Stimulated activated CD4-positive, alpha-beta T cell treated with anti-CD3 and anti-CD28 coated beads, Interleukin-15, amount 100 ng/mL, for 1 hour (primary cell): ENCODE results near the gene TSPAN3.

ENCODE experiments used
- DNase-seq, 2 donors: peaks; one replicate each; pipeline ENCODE4 v3.0.0-alpha.2; 2020; ENCODE audit warnings: low read depth in 1 of 2, low spot score in 1 of 2

Gene TSPAN3

DNA sequence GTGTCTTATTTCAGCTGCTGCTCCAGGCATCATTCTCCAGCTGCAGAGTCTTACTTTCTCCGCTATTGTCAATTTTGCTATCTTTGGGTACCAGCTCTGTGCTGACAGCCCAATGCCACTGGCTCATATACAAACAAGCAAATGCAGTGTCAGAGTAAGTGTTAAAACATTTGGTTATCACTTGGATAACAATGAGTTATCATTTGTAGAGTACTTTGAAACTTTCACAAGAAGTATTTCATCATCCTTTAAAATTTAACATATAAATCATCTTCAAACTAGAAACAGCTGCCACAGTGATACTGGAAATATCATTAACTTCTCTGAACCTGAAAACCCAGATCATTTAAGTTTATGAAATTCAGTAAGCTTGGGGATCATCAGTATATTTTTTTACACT, 13.8 kb downstream of the TSPAN3 start:
- DNase-seq, result no peak

DNA sequence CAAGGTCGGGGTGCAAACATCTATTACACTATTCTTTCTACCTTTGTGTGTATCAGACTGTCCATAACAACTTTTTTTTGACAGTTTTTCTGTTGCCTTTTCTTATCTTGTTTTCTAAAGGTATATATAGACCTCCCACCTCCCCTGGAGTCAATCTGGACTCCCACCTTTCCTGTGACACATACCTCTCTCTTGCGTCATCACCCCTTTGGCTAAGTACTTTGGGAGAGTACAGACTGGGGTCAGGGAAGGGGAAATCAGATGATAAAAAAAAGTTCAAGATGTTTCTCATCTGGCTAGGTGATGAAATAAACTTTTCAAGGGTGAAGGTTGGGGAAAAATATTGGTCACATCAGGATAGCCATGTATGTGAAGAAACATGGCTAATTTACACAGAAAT, 17.2 kb downstream of the TSPAN3 start:
- DNase-seq, result no peak

DNA sequence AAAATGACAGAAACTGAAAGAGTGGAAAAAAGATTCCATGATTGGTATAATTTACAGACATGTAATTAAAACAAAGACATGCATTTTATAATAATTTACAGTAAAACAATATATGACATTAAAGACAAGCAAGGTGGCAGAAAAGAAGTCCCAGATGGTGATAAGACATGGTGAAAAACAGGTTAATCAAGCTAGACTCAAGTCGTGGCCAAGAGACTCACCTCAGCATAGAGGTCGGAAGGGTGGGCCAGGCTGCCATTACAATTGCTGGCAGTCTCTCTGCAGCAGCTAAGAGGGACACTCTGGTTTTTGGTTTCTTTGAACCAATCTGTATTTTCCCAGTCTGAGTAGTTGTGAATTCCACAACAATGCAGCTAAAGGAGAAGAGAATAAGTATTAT, 18.4 kb downstream of the TSPAN3 start:
- no peak for DNase-seq

DNA sequence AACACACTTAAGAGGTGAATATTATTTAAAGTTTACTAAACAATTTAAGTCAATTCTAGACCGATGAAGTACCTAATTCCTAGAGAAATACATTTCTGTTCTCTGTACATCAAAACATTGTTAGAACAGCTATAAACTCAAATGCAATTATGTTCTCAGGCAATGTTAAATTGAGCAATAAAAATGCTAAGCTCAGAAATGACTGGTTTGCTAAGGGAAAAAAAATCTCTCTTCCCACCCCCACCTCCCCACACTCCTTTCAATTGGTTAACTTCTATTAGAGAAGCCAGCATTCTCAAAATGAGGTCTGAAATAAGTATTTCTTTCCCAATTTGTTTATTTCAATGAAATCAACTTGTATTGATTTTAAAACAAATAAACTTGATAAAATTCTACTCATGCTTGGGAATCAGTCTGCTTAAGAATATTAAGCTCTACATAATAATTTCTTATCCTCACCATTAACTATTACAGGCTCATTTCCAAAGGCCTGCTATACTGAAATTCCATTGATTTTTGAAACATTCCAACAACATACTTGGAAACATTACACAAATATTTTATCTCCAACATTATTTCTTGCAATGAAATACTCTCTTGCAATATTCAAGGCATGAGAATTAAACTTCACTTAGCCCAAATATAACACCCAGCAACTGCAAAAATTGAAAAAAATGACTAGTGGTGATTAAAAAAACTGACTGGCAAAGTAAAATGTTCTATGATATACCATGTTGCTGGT, 22.6 kb downstream of the TSPAN3 start:
- no peak for DNase-seq

DNA sequence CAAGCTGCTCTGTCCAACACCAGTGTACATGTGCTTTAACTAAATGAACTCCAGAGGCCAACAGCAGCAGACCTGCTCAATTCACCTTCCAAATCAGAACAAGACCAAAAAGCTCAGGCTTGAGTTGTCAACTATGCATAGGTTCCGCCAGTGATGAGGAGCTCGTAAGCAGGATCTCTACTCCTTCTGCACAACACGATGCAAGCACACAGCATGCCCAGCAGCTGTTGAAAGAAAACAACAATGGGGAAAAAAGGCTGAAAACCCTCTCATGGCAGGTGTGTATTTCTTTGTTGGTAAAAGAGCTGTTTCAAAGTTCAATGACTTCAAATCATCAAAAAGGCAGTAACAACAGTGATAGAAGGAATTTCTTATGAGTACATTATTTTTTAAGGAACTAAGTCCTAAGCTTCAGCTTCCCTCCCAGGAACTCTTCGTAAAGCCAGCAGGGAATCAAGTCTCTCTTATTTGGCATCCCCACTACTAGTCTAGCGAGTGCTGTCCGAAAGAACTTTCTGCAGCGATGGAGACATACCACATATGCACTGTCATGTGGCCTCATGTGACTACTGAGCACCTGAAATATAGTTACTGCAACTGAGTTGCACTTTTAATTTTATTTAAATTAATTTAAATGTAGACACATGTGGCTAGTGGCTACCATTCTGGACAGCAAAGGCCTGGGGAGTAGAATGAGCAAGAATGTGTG, 24.1 kb downstream of the TSPAN3 start:
- DNase-seq, result no peak

DNA sequence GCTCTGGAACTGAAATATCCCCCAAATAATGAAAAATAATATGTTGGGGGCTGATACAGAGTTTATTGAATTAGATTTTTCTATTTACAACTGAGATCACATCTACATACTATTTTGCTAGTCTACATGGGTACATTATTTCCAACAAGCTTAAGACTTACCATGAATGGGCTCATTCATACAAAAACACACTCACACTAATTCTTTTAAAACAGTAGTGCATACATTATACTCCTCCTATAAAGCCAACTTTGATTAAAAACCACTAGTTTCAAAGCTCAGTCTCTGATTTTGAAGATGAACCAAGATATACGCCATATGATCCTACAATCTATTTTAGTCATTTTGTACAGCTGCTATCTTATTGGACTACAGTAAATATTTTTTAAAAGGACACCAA, 24.9 kb downstream of the TSPAN3 start:
- DNase-seq, result no peak

DNA sequence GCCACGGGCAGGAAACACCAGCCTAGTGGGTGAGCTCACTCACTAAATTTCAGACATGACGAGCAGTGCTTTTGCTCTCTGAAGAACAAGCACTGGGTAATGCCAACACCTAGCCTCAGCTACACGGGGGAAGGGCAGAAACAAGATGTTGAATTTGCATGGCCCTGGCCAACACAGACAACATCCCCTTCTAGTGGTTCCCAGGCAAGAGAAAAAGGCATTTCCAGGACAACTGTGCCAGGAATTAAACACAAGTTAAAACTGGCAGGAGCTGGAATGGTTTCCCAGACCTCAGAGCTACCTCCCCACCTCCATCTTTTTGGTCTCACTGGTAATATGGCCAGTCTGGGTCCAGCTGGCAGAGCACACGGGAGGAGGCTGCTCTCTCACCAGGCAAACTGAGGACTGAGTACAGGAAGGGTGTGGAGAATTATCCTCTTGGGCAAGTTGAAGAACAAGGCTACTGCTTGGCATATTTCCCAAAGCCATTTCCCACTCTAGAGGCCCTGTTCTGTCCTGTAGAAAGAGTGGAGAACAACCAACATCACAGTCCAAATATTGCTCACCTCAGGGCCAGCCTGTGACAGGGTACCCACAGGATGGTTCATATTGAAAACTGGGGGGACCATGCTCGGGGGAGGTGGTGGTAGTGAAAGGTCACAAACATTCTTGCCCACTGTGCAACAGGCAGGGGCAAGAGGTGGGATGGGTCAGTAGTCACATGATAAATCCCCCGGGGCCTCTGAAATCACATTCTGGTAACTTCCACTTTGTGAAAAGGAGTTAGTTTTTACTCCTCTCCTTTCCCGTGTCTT, 26.5 kb downstream of the TSPAN3 start:
- DNase-seq, result no peak

DNA sequence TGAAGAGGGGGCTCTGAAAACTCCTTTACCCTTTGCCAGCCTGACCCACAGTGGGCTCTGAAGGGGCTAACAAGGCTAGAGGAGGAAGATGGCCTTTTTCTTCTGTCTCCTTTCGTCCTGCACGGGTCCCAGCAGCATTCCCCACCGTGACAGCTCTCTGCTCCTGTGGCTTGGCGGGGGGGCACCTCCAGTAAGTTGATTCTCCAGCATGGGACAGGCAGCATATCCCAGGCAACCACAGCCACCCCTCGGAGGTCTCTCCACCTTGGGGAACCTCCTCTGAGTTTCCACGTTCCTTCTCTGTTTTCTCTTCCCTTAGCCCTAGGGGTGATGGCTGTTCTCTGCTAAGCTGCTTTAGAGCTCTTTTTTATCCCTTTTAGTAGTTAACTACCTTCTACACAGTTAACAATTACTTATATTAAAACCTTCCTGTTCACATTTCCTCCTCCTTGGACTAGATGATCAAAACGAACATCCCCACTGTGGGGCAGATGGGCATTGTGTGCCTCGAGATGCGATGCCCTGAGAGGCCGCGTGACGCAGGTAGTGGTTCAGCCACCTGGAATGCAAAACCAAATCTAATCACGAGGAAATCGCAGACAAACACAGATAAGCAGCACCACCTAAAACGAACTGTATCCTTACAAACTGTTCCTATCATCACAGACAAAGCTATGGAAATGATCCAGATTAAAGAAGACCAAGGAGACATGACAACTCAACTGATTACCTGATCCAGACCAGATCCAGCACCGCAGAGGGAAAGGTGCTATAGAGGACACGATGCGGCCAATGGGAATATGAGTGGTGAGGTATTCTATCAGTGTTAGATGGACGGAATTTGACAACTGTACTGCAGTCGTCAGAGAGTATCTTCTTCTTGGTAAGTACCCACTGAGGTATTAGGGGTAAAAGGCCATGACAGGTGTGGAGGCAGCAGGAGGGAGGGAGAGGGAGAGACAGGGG, 27.7 kb downstream of the TSPAN3 start:
- DNase-seq, result no peak

DNA sequence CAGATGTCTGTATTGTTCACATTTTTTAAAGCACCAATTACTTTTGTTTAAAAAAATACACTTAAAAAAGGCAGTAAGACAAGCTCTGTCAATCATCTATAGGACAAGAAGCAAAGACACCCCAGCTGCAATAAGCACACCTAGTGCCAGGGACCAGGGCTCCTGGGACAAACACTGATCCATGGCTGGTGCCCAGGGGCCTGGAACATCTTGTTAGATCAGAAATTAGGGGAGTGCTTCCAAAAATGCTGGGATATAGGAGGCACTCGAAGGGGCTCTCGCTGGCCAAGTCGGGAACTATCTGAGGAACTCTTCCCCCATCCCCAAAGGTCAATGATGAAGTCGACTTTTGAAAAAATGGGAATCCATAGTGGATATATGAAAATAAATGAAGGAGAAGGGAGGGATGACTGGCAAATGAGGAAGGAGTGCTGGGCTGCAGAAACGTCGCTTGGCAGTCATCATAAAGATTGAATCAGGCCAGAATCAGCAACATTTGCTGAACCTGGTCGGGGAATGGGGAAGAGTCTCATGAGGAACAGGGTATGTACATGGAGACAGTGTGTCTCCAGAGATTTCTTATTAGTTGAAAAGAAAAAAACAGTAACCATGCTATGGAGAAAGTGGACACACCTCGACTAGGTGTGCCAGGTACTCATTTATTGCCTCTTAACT, 28.5 kb downstream of the TSPAN3 start:
- DNase-seq, result no peak

DNA sequence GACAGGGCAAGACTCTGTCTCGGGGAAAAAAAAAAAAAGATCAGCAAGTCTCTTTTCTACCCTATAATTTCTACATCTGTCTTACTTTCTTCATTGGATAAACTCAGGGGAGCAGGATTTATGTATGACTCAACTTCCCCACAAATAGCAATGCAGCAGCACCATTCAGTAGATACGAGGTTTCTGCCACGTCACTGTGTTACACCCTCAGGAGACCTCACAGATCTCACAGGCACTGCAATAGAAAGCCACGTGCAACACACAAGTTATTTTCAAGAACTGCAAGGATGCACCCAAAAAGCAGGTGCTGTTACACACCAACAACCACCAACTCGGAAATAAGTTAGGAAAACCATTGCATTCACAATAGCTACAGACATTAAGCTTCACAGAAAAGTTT, 30.2 kb downstream of the TSPAN3 start:
- no peak for DNase-seq

DNA sequence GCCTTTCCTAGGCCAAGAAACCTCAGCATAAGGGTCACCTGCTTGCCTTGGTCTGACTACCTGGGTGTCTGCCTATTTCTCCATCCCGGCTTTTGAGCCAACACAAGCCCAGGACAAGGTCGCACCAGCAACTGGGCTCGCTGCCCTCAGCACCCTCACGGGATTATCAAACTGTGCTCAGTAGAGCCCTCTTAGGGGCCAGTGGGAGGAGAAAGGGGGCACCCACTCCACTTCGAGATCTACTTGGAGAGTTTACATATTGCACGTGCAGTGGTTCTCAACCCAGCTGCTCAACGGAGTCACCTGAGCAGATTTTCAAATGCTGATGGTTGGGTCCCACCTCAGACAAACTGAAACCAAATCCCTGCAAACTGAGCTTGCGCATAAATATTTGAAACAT, 31.1 kb downstream of the TSPAN3 start:
- DNase-seq, result no peak

DNA sequence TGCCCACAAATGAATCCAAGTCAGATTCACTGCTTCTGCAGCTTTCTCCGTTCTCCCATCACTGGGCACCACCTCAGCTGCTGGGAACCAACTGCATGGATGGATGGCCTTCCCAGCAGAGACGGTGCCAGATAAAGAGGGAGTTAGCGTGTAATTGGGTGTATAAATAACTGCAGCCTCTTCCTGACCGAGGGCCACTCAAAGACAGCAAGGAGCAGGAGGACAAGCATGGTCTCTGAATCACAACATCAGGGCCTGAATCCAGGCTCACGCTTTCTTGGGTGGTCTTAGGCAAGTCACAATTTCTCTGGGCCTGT, 31.7 kb downstream of the TSPAN3 start:
- DNase-seq, result no peak

DNA sequence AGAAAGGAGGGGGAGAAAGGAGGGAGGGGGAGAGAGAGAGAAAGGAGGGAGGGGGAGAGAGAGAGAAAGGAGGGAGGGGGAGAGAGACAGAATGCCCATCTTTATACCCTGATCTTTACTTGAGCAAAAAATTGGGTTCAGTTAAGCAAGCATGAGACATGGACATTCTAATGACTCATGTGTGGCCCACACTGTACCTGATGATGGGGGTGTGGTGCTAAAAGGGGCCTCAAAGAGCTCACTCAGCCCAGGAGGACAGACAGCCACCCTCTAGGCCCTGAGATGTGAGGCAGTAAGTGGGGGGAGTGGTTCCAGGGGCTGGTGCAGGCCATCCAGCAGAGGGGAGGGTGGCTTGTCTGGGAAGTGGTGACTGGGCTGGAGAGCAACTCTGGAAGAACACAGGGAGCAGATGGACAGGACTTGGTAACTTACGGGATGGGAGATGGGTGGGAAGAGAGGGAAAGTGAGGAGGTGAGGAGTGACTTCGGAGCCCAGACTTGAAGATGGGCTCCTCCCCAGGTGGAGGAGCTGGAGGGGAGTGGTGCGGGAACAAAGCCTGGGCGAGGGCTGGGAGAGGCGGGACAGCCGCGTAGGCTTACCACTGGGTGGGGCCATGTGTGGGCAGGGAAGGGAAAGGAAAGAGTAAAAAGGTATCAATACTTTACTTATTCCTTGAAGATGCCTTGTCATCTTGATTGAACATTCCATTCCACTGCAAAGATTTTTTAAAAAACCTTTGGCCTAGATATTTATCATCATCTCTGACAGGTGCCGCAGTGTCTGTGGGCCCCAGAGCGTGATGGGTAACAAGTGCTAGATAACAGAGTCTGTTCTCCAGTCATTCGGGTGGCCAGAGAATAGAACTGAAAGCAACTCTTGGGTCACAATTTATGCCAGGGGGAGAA, 32.3 kb downstream of the TSPAN3 start:
- DNase-seq, result no peak

DNA sequence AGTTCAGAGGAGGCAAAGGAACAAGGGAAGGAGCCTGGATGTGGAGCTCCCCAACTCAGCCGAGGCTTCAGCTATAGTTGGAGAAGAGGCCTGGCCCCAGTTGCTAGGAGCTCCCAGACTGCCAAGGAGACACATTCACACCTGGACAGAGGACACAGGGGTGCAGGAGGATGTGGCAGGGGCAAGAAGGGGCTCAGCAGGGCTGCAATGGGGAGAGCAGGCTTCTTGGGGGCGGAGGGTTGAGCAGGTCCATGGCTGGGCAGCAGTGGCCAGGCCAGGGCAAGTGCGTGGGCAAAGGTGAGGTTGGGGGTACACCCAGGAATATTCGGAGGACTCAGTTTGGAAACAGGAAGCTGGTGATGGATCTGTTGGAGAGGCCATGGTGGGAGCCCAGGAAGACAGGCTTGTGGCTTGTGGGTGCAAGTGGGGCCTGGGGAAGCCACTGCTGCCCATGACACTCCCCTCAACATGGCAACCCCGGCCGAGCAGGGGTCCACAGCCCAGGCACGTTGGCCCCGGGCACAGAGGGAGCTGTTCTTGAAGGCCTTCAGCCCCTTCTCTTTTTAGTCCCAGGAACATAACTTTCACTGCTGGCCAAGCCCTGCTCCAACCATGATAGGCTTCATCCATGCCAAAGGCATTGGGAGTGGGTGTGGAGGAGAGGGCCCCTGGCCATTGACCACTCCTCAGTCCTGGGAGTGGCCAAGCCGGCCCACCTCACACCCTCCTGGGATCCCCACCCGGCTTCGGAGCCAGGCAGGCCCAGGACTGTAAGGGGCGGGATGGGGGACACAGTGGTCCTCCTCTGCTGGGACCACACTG, 33.3 kb downstream of the TSPAN3 start:
- DNase-seq, result no peak

DNA sequence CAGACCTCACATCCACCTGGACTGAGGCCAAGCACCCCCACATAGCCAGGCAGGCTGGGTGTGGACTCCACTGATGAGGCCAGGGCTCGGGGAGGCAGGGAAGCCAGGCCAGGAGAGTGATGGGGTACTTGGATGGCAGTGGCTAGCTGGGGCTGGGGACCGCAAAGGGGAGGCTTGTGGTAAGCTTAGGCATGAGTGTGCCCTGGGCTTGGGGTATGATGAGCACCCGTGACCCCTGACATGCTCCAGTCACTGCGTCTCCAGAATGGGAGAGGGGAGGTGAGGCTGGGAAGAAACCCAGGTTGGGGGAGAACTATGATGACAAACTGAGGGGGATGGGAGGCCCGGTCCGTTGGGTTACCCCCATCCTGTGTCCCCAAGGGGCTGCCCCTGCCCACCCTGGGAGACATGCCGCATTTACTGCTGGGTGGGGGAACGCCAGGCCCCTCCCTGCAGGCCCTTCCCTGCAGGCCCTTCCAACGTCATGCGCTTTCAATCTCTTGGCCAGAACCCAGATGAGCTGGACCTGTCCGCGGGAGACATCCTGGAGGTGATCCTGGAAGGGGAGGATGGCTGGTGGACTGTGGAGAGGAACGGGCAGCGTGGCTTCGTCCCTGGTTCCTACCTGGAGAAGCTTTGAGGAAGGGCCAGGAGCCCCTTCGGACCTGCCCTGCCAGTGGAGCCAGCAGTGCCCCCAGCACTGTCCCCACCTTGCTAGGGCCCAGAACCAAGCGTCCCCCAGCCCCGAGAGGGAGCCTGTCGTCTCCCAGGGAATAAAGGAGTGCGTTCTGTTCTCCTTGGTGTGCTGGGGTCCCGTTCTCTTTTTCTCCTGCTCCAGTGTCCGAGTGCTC, 34.1 kb downstream of the TSPAN3 start:
- DNase-seq, result no peak

DNA sequence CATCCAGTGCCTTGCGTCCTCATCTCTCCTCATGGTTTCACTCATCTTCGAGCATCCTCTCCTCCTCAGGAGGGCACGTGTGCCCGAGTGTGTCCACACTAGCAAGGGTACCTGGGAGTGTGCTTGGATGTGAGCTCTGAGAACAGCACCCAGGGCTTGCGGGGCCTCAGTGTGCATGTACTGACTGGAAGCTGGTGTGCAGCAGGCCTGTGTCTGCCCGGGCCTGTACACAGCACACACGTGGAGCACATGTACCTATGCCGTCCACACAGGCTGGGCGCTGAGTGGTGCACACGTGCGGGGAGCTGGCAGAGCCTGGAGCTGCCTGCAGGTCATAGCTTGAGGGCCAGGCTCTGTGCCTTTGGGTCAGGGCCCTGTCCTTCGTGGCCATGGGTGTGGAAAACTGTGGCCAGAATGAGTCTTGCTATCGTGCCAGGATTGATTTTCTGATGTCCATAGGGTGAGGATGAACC, 34.9 kb downstream of the TSPAN3 start:
- no peak for DNase-seq

DNA sequence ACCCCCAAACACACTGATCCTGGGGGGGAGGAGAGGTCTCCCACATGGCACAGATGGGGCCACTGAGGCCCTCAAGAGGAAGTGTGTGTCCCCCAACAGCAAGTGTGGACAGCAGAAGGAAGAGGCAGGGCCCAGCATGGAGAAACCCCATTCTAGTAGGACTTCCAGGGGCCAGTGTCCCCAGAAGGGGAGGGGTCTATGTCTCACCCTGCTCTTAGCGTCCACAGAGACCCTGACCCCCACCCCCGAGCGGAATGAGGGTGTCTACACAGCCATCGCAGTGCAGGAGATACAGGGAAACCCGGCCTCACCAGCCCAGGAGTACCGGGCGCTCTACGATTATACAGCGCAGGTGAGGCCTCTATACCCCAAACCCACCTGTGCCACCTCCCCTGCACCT, 35.3 kb downstream of the TSPAN3 start:
- no peak for DNase-seq
